CD1c-positive myeloid dendritic cell (primary cell): ENCODE measurements around the gene NFKBIA.
"Not testable (repeated sequence)": the region's sequence is repeated elsewhere in the genome, so short reads cannot be mapped to it uniquely, and the experiment has no call there.

ENCODE experiments used
- DNase-seq: peaks from one replicate; pipeline ENCODE4 v3.0.0-alpha.2; 2016; ENCODE audit errors: extremely low spot score

The NFKBIA gene

GRCh38 chr14:35368583-35369392 lies 35.8 kb downstream of the NFKBIA start:
- no peak for DNase-seq

- no peak for DNase-seq
These were observed 36.4 kb downstream of the NFKBIA start for GRCh38 chr14:35368139-35368460.

GRCh38 chr14:35367056-35367372 lies 37.5 kb downstream of the NFKBIA start:
- DNase-seq: no peak

- no peak for DNase-seq
These were observed 38.0 kb downstream of the NFKBIA start for GRCh38 chr14:35366521-35366976.

- DNase-seq: peak; percentile 88
These were observed 38.5 kb downstream of the NFKBIA start for GRCh38 chr14:35366056-35366451.

- DNase-seq: peak; percentile 94
These were observed 39.2 kb downstream of the NFKBIA start for GRCh38 chr14:35365130-35366055.

- no peak for DNase-seq
These were observed 41.6 kb downstream of the NFKBIA start for GRCh38 chr14:35362911-35363374.

GRCh38 chr14:35362450-35362849 lies 42.1 kb downstream of the NFKBIA start:
- DNase-seq: no peak

- no peak for DNase-seq
These were observed 43.4 kb downstream of the NFKBIA start for GRCh38 chr14:35361141-35361480.

GRCh38 chr14:35359655-35360054 lies 44.9 kb downstream of the NFKBIA start:
- not testable (repeated sequence) for DNase-seq

GRCh38 chr14:35355981-35356841 lies 48.3 kb downstream of the NFKBIA start:
- no peak for DNase-seq

GRCh38 chr14:35355235-35355634 lies 49.3 kb downstream of the NFKBIA start:
- DNase-seq: not testable (repeated sequence)

GRCh38 chr14:35353409-35354172 lies 51.0 kb downstream of the NFKBIA start:
- DNase-seq: no peak

- DNase-seq: peak; percentile 74
These were observed 52.0 kb downstream of the NFKBIA start for GRCh38 chr14:35352274-35353233.

GRCh38 chr14:35351897-35352273 lies 52.7 kb downstream of the NFKBIA start:
- DNase-seq: no peak
